Superior temporal gyrus (tissue), 1 donor: ENCODE measurements around the gene LPCAT1.
"Not testable (repeated sequence)": the region's sequence is repeated elsewhere in the genome, so short reads cannot be mapped to it uniquely, and the experiment has no call there.

Source experiments
- DNase-seq: peaks from one replicate; pipeline ENCODE4 v3.0.0-alpha.2; 2016; ENCODE audit errors: extremely low spot score

LPCAT1 gene

GRCh38 chr5:1428107-1428506 lies 95.7 kb downstream of the LPCAT1 start:
- no peak for DNase-seq

GRCh38 chr5:1424716-1425115 lies 99.0 kb downstream of the LPCAT1 start:
- no peak for DNase-seq

GRCh38 chr5:1423901-1424603 lies 99.7 kb downstream of the LPCAT1 start:
- no peak for DNase-seq

GRCh38 chr5:1422522-1422921 lies 101.2 kb downstream of the LPCAT1 start:
- DNase-seq, result not testable (repeated sequence)

- DNase-seq, result no peak
These were observed 102.0 kb downstream of the LPCAT1 start for GRCh38 chr5:1421521-1422341.

- no peak for DNase-seq
These were observed 103.3 kb downstream of the LPCAT1 start for GRCh38 chr5:1420211-1421195.

GRCh38 chr5:1419476-1420210 lies 104.1 kb downstream of the LPCAT1 start:
- DNase-seq, result no peak

- DNase-seq, result no peak
These were observed 104.9 kb downstream of the LPCAT1 start for GRCh38 chr5:1418921-1419280.

GRCh38 chr5:1418238-1418920 lies 105.4 kb downstream of the LPCAT1 start:
- DNase-seq, result no peak

GRCh38 chr5:1417586-1418225 lies 106.1 kb downstream of the LPCAT1 start:
- no peak for DNase-seq

- no peak for DNase-seq
These were observed 106.8 kb downstream of the LPCAT1 start for GRCh38 chr5:1416856-1417469.

- no peak for DNase-seq
These were observed 108.0 kb downstream of the LPCAT1 start for GRCh38 chr5:1415626-1416360.

GRCh38 chr5:1415059-1415425 lies 108.7 kb downstream of the LPCAT1 start:
- no peak for DNase-seq

- no peak for DNase-seq
These were observed 109.3 kb downstream of the LPCAT1 start for GRCh38 chr5:1414311-1415058.

- no peak for DNase-seq
These were observed 110.0 kb downstream of the LPCAT1 start for GRCh38 chr5:1413611-1414241.

- no peak for DNase-seq
These were observed 110.5 kb downstream of the LPCAT1 start for GRCh38 chr5:1413211-1413610.

- no peak for DNase-seq
These were observed 111.1 kb downstream of the LPCAT1 start for GRCh38 chr5:1412621-1413020.

- DNase-seq, result no peak
These were observed 111.6 kb downstream of the LPCAT1 start for GRCh38 chr5:1412163-1412562.
